ENCODE data around the gene SLC38A8.

The SLC38A8 gene

GRCh38 chr16:83996481-83997252, 45.9 kb downstream of the SLC38A8 start:
- DNase-seq (ENCODE audit: low spot score) = no peak

- DNase-seq (ENCODE audit: low spot score) = no peak
Observed at GRCh38 chr16:83995754-83996153, 46.8 kb downstream of the SLC38A8 start.

GRCh38 chr16:83994703-83995102, 47.9 kb downstream of the SLC38A8 start:
- DNase-seq (ENCODE audit: low spot score) = no peak

- DNase-seq (ENCODE audit: low spot score) = no peak
Observed at GRCh38 chr16:83994087-83994486, 48.5 kb downstream of the SLC38A8 start.

- no peak for DNase-seq (ENCODE audit: low spot score)
Observed at GRCh38 chr16:83992624-83993023, 50.0 kb downstream of the SLC38A8 start.

- DNase-seq (ENCODE audit: low spot score) = no peak
Observed at GRCh38 chr16:83990492-83990891, 52.1 kb downstream of the SLC38A8 start.

- no peak for DNase-seq (ENCODE audit: low spot score)
Observed at GRCh38 chr16:83989300-83989699, 53.3 kb downstream of the SLC38A8 start.

GRCh38 chr16:83983491-83983890, 59.1 kb downstream of the SLC38A8 start:
- no peak for DNase-seq (ENCODE audit: low spot score)

- DNase-seq (ENCODE audit: low spot score) = no peak
Observed at GRCh38 chr16:83981799-83982198, 60.8 kb downstream of the SLC38A8 start.

- DNase-seq (ENCODE audit: low spot score) = no peak
Observed at GRCh38 chr16:83980794-83981193, 61.8 kb downstream of the SLC38A8 start.

GRCh38 chr16:83979441-83979840, 63.2 kb downstream of the SLC38A8 start:
- DNase-seq (ENCODE audit: low spot score) = no peak

GRCh38 chr16:83978401-83978904, 64.1 kb downstream of the SLC38A8 start:
- no peak for DNase-seq (ENCODE audit: low spot score)

GRCh38 chr16:83977056-83977815, 65.4 kb downstream of the SLC38A8 start:
- DNase-seq (ENCODE audit: low spot score) = no peak

GRCh38 chr16:83975590-83976260, 66.9 kb downstream of the SLC38A8 start:
- DNase-seq (ENCODE audit: low spot score) = no peak

- no peak for DNase-seq (ENCODE audit: low spot score)
Observed at GRCh38 chr16:83974475-83974874, 68.1 kb downstream of the SLC38A8 start.

GRCh38 chr16:83973581-83974385, 68.8 kb downstream of the SLC38A8 start:
- DNase-seq (ENCODE audit: low spot score) = no peak

GRCh38 chr16:83973077-83973476, 69.5 kb downstream of the SLC38A8 start:
- DNase-seq (ENCODE audit: low spot score) = no peak

- DNase-seq (ENCODE audit: low spot score) = no peak
Observed at GRCh38 chr16:83972256-83973008, 70.2 kb downstream of the SLC38A8 start.

GRCh38 chr16:83971165-83972130, 71.1 kb downstream of the SLC38A8 start:
- no peak for DNase-seq (ENCODE audit: low spot score)

- no peak for DNase-seq (ENCODE audit: low spot score)
Observed at GRCh38 chr16:83970430-83970815, 72.2 kb downstream of the SLC38A8 start.
